ENCODE results near the gene DNAH14.

DNA sequence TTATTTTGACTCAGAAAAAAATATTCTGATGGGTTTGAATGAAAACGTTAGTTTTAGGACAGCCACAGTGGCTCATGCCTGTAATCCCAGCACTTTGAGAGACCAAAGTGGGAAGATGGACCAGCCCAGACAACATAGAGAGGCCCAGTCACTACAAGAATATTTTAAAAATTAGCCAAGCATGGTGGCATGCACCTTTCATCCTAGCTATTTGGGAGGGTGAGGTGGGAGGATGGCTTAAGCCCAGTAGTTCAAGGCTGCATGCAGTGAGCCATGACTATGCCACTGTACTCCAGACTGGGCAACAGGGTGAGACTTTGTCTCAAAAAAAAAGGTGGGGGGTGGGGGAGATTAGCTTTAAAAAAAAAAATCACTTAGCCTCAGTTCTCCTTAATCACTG, 370.9 kb downstream of the DNAH14 start:
- TF ChIP-seq, protein P1, sequence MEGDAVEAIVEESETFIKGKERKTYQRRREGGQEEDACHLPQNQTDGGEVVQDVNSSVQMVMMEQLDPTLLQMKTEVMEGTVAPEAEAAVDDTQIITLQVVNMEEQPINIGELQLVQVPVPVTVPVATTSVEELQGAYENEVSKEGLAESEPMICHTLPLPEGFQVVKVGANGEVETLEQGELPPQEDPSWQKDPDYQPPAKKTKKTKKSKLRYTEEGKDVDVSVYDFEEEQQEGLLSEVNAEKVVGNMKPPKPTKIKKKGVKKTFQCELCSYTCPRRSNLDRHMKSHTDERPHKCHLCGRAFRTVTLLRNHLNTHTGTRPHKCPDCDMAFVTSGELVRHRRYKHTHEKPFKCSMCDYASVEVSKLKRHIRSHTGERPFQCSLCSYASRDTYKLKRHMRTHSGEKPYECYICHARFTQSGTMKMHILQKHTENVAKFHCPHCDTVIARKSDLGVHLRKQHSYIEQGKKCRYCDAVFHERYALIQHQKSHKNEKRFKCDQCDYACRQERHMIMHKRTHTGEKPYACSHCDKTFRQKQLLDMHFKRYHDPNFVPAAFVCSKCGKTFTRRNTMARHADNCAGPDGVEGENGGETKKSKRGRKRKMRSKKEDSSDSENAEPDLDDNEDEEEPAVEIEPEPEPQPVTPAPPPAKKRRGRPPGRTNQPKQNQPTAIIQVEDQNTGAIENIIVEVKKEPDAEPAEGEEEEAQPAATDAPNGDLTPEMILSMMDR (IDR thresholded peaks at IDR 0.05): no peak
- no peak for TF ChIP-seq POLR2A (IDR thresholded peaks at IDR 0.05; ENCODE audit: low read length)

All from A549 (cell line).